Gastroesophageal sphincter (tissue), 3 donors: Measurements from ENCODE around the gene FAM20A.

ENCODE experiments used
- EP300 ChIP-seq: sonication (generic); formaldehyde crosslinking; IDR thresholded peaks from one replicate; pipeline ENCODE4 v1.6.1; 2017; ENCODE audit warnings: antibody characterized with exemption, mild to moderate bottlenecking
- POLR2A ChIP-seq, 2 donors: fragments of 450-650 bp; IDR thresholded peaks; one replicate each; pipeline ENCODE4 v1.6.1; 2017; ENCODE audit warnings: antibody characterized with exemption in 2 of 2, mild to moderate bottlenecking in 2 of 2, moderate library complexity in 1 of 2
- TF ChIP-seq, protein P1 (sequence below), 4 experiments: fragments of 200-600 bp in 2 of 4; fragments of 450-650 bp in 2 of 4; sonication (generic) in 1 of 4; IDR thresholded peaks; one replicate each; pipeline ENCODE4 v1.5.1; 2017 to 2019; ENCODE audit warnings: antibody characterized with exemption in 4 of 4, mild to moderate bottlenecking in 2 of 4, moderate library complexity in 2 of 4

DNA sequence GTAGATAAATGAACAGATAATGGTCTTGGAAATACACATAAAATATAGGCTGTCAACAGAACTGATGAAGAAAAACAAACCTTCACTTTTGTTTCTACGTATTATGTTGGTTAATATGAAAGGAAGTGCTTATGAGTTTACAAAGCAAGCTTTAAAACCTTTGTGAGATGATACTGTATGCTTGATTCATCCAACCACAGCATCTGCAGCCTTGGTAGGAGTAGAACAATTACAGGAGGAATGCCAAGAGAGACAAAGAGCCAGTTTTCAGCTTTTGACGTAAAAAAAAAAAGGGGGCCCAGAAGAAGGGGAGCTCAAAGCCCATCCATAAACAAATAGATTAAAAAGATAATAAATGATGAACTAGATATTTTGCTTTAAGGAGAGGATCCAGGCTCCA is 13.3 kb downstream of the FAM20A start:
- TF ChIP-seq, protein P1, sequence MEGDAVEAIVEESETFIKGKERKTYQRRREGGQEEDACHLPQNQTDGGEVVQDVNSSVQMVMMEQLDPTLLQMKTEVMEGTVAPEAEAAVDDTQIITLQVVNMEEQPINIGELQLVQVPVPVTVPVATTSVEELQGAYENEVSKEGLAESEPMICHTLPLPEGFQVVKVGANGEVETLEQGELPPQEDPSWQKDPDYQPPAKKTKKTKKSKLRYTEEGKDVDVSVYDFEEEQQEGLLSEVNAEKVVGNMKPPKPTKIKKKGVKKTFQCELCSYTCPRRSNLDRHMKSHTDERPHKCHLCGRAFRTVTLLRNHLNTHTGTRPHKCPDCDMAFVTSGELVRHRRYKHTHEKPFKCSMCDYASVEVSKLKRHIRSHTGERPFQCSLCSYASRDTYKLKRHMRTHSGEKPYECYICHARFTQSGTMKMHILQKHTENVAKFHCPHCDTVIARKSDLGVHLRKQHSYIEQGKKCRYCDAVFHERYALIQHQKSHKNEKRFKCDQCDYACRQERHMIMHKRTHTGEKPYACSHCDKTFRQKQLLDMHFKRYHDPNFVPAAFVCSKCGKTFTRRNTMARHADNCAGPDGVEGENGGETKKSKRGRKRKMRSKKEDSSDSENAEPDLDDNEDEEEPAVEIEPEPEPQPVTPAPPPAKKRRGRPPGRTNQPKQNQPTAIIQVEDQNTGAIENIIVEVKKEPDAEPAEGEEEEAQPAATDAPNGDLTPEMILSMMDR (IDR thresholded peaks at IDR 0.05): no peak
- no peak for TF ChIP-seq POLR2A (IDR thresholded peaks at IDR 0.05)
- no peak for TF ChIP-seq EP300
